Heart right ventricle (tissue), 16 donors: Measurements from ENCODE around the gene MTG2. TPM values are rescaled to one million over a fixed set of nuclear protein-coding genes. Genes with fewer than 3 reads are reported as not detected.

Experiments
- ATAC-seq, 8 donors: fragments of 200-7000 bp; cut with Tn5 transposase; one replicate each; pipeline ENCODE4 v1.9.1; 2020; ENCODE audit warnings: mild to moderate bottlenecking in 8 of 8, moderate library complexity in 8 of 8, moderate number of reproducible peaks in 1 of 8
- DNase-seq, 2 donors: peaks; one replicate each; pipeline ENCODE4 v3.0.0-alpha.2; 2020
- H3K27ac ChIP-seq, 10 donors: fragments of 200-600 bp; sonication (generic) in 2 of 10; one replicate each; pipeline versions ENCODE4 v1.5.0 to v1.8.0; 2020 to 2022; ENCODE audit warnings: mild to moderate bottlenecking in 3 of 10
- H3K27me3 ChIP-seq, 7 donors: fragments of 200-600 bp; one replicate each; pipeline ENCODE4 v1.8.0; 2021 to 2022; ENCODE audit warnings: mild to moderate bottlenecking in 2 of 7
- H3K36me3 ChIP-seq, 9 donors: fragments of 200-600 bp; sonication (generic) in 1 of 9; one replicate each; pipeline versions ENCODE4 v1.5.0 to v1.8.0; 2020 to 2022; ENCODE audit warnings: mild to moderate bottlenecking in 2 of 9
- H3K4me1 ChIP-seq, 9 donors: fragments of 200-600 bp; sonication (generic) in 1 of 9; one replicate each; pipeline versions ENCODE4 v1.5.0 to v1.8.0; 2020 to 2022; ENCODE audit warnings: mild to moderate bottlenecking in 4 of 9
- H3K4me3 ChIP-seq, 10 donors: fragments of 200-600 bp; sonication (generic) in 2 of 10; one replicate each; pipeline versions ENCODE4 v1.5.0 to v1.8.0; 2020 to 2022; ENCODE audit warnings: mild to moderate bottlenecking in 7 of 10, moderate library complexity in 2 of 10
- H3K9me3 ChIP-seq, 11 donors: fragments of 200-600 bp in 10 of 11; sonication (generic) in 2 of 11; one replicate each; pipeline versions ENCODE4 v1.5.0 to v1.8.0; 2013 to 2022; ENCODE audit warnings: mild to moderate bottlenecking in 2 of 11, control low read depth in 1 of 11, moderate library complexity in 1 of 11
- WGBS, 2 donors: extraction: QIAGEN DNeasy Blood & Tissue Kit; methylation state at CpG; one replicate each; pipeline ENCODE4 v1.1.7; 2013; ENCODE audit warnings: inconsistent platforms in 1 of 2; 5-methylcytosine and 5-hydroxymethylcytosine counted together
- intact Hi-C, 10 donors: fragments of 100-400 bp; cut with DNase I; formaldehyde crosslinking; loops; one replicate each; pipeline versions ENCODE4 v1.11.1 to v1.14.2; 2022
- polyA plus RNA-seq, 2 donors: library from polyadenylated mRNA; stranded (reverse); fragments of 200-250 nt; gene quantifications; one replicate each; pipeline ENCODE4 v1.2.3, GENCODE V29; 2013
- total RNA-seq, 10 donors: library from RNA; stranded (reverse); fragmentation: NEBNext Ultra II Directional in 3 of 10; extraction: Animal tissue kit (Norgen Biotek cat#: 25700) in 3 of 10; gene quantifications; one replicate each; pipeline versions ENCODE4 v1.2.1 to v1.2.4, GENCODE V29; 2021 to 2023
- TF ChIP-seq, protein P1 (sequence below), 9 donors: fragments of 200-600 bp; sonication (generic) in 2 of 9; IDR thresholded peaks; one replicate each; pipeline versions ENCODE4 v1.5.0 to v1.8.0; 2021 to 2022; ENCODE audit warnings: antibody characterized with exemption in 9 of 9, mild to moderate bottlenecking in 5 of 9, moderate library complexity in 1 of 9
- donor health status: Arrhythmogenic right ventricular cardiomyopathy.
- donor health status: ischemic (EF 13 %, LVEDD 7.1; RV severe dilation, severe dysfunction).
- donor health status: healthy with polysubstance abuse.
- donor health status: DM: no; HTN: yes; CAD: no.
- donor health status: DM: no; HTN: no; CAD: no.
- donor health status: ischemic (EF 25% LVEDD 6.9; RV normal size, moderate dysfunction).
- donor health status: ischemic (EF 25% LVEDD 5.7; RV mildly dilated, moderate dysfunction).
- donor health status: healthy.
- donor health status: DM: yes; HTN: yes; CAD: no.
- donor health status: Ischemic cardiomyopathy.
- donor health status: ischemic (EF 35%, LVEDD 5.7; RV mildly dilated, moderate dysfunction).
- donor health status: nonischemic (EF 11% LVEDD 7.7; RV severe dilation, severe dysfunction).
- donor health status: DM: yes; HTN: yes; CAD: no.
- donor health status: PGD.
- donor health status: ischemic (EF 29% LVEDD 5.4; RV normal size, mild dysfunction).
- donor health status: nonischemic (EF 23%, LVEDD 6.1; RV moderate dilation, normal function).

Gene MTG2
- total and polyA plus RNA-seq, 12 donors, result 21.5 to 55.5 (median 28.2) TPM

DNA sequence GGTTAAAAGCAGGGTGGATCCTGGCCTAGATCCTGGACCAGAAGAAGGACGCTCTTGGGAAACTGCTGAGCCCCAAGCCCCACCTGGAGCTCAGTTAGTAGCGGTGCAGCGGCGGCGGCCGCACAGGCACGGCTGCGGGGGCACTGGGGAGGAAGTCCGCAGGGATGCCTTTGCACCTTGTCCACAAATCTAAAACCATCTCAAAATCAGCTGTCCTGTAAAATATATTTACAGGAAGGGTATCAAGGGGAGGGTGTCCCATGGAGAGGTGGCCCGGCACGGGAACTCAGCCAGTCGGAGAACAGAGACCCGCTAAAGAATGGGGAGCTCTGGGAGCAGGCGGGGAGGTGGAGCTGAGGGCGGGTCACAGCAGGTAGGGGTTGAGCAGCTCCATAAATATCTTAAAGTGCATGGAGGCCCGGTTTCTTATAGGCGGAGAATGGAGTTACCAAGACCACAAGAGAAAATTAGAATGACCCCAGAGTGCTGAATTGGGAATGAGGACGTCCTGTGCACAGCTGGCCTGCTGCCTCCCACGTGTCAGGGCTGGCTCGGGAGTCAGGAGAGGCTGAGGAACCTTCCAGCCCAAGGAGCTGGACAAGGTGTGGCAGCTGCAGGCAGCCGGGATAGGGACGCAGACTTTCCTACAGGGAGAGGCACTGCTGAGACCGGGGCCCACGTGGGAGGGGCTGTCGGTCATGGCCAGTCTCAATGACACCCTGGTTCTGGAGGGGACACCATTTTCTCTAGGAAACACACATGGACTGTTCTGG lies 8.0 kb downstream of the MTG2 start:
- no peaks in the 10 kb centered on the region for H3K9me3 ChIP-seq

DNA sequence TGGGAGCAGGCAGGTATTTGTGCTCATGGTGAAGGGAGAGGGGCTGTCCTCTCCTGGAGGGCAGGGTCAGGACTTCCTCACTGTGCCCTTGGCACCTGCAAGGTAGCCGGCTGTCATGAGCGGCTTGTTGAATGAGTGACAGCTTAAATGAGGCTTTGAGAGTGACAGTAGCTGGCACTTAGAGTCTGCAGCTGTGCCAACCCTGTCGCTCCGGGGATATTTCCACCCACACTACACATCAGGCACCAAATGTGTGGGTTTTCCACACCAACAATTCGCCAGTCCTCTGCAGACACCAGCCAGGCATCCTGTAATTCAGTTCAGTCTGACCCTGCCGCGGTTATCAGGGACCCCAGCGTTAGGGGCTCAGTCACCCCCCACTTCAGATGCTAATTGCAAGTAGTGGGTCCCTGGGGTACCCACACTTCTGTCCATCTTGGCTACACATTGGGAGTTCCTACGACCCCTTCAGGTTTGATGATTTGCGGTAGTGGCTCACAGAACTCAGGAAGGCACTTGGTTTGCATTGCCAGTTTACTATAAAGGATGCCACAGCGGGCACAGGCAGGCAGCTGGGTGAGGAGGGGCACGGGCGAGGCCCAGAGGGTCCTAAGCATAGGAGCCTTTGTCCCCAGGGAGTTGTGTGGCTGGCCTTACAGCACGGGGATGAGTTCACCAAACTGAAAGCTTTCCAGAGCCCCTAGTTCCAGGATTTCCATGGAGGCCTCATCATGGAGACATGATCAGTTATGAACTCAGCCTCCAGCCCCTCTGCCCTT lies 9.1 kb downstream of the MTG2 start:
- TF ChIP-seq, protein P1, sequence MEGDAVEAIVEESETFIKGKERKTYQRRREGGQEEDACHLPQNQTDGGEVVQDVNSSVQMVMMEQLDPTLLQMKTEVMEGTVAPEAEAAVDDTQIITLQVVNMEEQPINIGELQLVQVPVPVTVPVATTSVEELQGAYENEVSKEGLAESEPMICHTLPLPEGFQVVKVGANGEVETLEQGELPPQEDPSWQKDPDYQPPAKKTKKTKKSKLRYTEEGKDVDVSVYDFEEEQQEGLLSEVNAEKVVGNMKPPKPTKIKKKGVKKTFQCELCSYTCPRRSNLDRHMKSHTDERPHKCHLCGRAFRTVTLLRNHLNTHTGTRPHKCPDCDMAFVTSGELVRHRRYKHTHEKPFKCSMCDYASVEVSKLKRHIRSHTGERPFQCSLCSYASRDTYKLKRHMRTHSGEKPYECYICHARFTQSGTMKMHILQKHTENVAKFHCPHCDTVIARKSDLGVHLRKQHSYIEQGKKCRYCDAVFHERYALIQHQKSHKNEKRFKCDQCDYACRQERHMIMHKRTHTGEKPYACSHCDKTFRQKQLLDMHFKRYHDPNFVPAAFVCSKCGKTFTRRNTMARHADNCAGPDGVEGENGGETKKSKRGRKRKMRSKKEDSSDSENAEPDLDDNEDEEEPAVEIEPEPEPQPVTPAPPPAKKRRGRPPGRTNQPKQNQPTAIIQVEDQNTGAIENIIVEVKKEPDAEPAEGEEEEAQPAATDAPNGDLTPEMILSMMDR (IDR thresholded peaks at IDR 0.05), result no peak
- peak in 4 of 8 donors; percentile 11 to 49 (median 27) for ATAC-seq
- Histone ChIP-seq H3K27me3 (no peaks in the 10 kb centered on the region), H3K9me3 (no peaks in the 10 kb centered on the region), H3K4me1 (peaks cover 0 to 25% (median 12%) of the 10 kb centered on the region in 9 donors), H3K36me3 (peaks cover 0 to 69% (median 12%) of the 10 kb centered on the region in 9 donors), H3K27ac (no peak overlapping the region), H3K4me3 (no peak overlapping the region)
- 76 to 82% methylated on average over 14 of the region's 14 CpGs for WGBS, 2 donors
- intact Hi-C loops, result loop anchor here in 1 of 10 donors (2.0 kb wide), 1 partner anchor 21 kb away; no protein-coding TSS in a partner anchor
- peak in 1 of 2 donors; percentile 10 for DNase-seq

More for the DNA sequence above, 8.0 kb downstream of the MTG2 start:
- peak in 1 of 8 donors; percentile 16 for ATAC-seq
- TF ChIP-seq, protein P1 (IDR thresholded peaks at IDR 0.05), result no peak
- H3K27ac ChIP-seq, result no peak overlapping the region
- 84 to 85% methylated on average over 25 of the region's 25 CpGs for WGBS, 2 donors
- no peaks in the 10 kb centered on the region for H3K27me3 ChIP-seq
- DNase-seq, result peak in 1 of 2 donors; percentile 8
- H3K36me3 ChIP-seq, result peaks cover 0 to 57% (median 12%) of the 10 kb centered on the region in 9 donors
- intact Hi-C loops, result loop anchor here in 1 of 10 donors (2.0 kb wide), 1 partner anchor 22 kb away; no protein-coding TSS in a partner anchor
- peaks cover 0 to 30% (median 18%) of the 10 kb centered on the region in 9 donors for H3K4me1 ChIP-seq
- no peak overlapping the region for H3K4me3 ChIP-seq

DNA sequence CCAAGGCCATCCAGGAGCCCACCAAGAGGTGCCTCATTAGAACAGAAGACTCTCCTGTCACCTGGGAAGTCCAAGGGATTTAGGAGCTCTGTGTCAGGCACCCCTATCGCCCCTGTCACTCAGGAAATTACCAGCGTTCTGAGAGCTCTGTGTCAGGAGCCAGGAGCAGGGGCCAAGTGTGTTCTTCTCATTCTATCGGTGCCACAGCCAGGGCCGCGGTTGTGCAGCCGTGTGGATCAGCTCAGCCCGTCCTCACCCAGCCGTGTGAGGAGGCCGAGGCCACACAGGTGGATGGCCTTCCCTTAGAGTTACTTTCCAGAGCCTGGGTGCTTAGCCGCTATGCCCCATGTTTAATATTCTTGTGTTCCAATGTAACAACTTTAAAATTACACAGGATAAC lies 9.8 kb downstream of the MTG2 start:
- no peaks in the 10 kb centered on the region for H3K9me3 ChIP-seq
- intact Hi-C loops, result no loop called here
- TF ChIP-seq, protein P1 (IDR thresholded peaks at IDR 0.05), result no peak
- ATAC-seq (peak in 2 of 8 donors; percentile 15 to 46), DNase-seq (peak in 1 of 2 donors; percentile 10)
- H3K27ac ChIP-seq, result no peak overlapping the region
- peaks cover 0 to 19% (median 6%) of the 10 kb centered on the region in 9 donors for H3K4me1 ChIP-seq
- 66 to 78% methylated on average over 10 of the region's 10 CpGs for WGBS, 2 donors
- H3K27me3 ChIP-seq, result no peaks in the 10 kb centered on the region
- H3K4me3 ChIP-seq, result no peak overlapping the region
- H3K36me3 ChIP-seq, result peaks cover 0 to 75% (median 15%) of the 10 kb centered on the region in 9 donors
